Measurements from ENCODE around the gene CTDP1.

CTDP1 gene

GRCh38 chr18:79766308-79766707, 86.7 kb downstream of the CTDP1 start:
- no peak for DNase-seq (ENCODE audit: low spot score)

DNA sequence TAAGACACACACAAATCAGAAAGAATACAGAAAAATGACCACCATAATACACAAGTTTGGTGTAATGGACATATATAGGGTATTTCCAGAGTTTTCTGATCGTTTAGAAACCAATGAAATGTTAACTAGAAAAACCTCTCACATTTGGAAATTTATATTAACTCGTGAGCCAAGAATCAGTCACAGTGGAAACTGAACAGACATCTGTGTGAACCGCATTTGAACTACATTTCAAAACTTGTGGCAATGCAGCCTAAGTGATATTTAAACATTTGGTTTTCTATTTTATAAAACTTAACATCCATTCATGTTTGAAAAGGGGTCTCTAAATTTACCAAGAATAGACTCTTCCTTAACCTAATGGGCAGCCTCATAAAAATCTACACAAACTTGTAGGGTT, 89.1 kb downstream of the CTDP1 start:
- no peak for DNase-seq (ENCODE audit: low spot score)

DNA sequence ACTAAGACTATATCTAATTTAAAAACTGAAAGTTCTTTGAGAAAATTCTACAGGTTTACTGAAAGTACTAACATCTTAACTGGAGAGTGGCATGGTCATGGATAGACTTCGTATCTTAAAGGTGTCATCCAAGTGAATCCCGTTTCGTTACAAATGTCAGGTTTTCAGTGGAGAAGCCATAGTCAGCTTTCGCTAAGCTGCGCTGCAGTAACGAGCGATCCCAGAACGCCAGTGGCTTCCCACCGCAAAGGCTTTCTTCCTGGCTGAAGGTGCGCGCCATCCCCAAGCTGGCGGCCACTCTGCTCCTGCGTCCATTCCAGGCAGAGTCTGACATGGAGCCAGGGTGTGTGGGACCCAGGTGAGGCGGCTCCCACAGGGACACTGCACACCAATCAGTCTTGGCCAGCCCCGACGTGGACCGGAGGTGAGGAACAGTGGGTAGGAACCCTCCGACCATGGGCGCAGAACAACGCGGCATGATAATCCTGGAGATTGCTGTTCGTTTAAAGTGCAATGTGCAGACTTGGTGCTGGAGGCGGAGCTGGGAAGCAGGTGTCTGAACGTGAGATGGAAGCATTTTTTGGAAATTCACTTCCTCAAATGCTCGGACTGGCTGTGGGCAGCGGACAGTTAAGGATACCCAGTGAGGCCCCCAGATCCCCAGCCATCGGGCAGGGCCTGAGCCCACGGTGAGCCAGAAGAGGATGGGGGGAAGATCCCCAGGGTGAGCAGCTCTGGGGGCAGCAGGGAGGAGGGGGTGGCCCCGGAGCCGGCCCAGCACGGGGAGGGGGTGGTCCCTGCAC, 90.3 kb downstream of the CTDP1 start:
- no peak for DNase-seq (ENCODE audit: low spot score)

DNA sequence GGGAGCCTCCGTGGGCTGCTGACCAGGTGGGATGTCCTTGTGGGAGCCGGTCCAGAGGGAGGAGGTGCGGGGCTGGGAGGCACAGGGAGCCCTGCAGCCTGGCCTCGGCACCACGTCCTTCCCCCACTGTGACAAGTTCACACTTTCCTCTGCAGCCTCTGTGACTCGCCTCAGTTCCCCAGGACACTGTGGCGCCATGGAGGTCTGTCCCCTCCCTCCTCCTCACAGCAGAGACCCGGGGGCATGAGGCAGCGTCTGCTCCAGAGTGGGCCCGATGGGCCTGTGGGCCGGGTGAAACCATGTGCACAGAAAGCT, 90.9 kb downstream of the CTDP1 start:
- DNase-seq (ENCODE audit: low spot score): no peak

DNA sequence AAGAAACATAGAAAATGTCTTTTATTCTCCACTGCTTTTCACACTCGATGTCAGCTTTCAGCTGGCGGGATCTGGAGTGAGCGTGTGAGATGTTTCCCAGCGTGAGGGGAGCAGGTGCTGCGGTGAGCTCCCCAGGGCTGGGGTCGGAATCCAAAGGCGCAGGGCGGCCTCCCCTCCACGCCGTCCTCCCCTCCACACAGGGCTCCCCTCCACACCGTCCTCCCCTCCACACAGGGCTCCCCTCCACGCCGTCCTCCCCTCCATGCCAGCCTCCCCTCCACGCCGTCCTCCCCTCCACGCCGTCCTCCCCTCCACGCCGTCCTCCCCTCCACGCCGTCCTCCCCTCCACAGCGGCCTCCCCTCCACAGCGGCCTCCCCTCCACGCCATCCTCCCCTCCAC, 91.2 kb downstream of the CTDP1 start:
- no peak for DNase-seq (ENCODE audit: low spot score)

GRCh38 chr18:79771446-79772107, 92.0 kb downstream of the CTDP1 start:
- no peak for DNase-seq (ENCODE audit: low spot score)

GRCh38 chr18:79772108-79772864, 92.7 kb downstream of the CTDP1 start:
- no peak for DNase-seq (ENCODE audit: low spot score)

DNA sequence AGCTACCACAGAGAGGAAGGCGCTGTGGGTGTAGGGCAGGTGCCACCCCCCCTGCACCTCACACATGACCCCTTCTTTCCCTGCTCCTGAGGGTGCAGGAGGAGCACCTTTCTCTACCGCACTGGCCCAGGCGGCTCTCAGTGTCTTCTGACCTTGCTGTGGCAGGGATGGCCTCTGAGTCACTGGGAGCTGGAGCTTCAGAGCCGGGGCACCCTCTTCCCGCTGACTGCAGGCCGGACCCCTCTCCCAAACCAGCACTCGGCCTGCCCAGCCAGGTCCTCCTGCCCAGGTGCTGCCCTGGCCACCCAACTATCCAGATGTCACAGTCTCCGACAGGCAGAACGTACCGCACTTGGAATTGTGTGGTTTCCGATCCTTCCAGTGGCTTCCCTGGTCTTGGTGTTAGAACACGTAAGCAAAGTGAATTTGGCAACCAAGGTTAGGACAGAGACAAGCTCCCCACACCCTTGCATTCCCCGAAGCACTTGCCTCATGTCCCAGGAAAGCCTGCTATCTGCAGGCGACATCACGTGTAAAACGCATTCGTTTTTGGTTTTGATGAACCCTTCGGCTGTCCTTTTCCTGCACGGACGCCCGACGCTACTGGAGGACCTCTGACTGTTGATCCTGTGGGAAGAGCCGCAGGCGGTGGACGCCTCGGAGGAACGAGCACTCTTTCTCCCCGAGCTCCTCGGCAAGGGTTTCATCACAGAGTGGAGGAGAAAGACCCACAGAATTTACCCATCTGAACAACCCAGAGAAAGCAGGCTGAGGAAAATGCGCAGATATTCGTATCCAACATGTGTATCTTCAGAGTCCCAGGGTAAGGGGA, 93.5 kb downstream of the CTDP1 start:
- no peak for DNase-seq (ENCODE audit: low spot score)

DNA sequence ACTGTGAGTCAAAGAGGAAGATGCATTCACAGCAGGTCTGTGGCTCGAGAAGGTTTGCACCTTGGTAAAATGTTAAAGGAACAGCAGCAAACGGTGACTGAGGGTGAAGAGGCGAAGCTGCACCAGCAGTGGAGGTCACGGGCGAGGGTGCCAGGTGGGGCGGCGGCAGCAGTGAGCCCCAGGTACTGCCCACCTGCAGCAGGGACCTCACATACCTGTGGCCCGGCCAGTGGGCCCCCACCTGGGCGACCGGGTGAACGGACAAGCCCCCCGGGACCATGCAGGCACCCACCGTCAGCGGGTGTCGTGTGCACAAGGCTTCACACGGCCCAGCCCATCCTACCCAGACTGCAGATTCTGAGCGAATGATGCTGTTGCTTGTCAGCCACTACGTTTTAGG, 94.5 kb downstream of the CTDP1 start:
- DNase-seq (ENCODE audit: low spot score): no peak

DNA sequence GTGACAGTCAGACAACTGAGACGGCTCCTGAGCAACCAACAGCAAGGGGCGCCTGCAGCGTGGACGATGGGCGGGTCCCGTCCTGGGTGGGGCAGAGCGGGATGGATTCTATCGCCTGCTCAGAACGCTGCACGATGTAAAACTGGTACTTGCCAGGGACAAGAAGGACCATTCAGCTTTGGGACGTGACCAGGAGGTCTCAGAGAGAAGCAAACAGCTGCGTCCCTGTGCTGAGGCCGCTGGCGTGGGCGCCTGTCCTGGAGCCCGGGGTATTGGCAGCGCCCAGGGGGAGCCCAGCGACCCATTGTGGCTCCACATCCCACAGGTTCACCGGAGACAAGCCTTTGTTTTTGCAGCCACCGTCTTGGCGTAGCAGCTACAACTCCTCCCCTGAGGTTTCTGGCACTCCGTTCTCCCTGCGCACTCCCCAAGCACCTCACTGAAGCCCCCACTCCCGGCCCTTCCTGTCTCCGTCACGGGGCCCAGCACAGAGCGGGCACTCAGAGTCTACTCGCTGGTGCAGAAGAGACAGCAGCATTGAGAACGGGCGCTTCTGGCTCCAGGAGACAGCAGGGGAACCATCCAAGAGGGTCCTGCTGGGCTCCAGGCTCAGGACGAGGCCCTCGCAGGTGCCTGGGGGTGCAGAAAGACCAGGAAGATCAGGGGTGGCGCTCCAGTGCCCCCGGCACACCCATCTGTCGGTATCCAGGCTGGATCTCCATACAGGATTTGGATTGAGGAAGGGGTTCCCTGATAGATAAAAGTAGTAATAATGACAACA, 96.0 kb downstream of the CTDP1 start:
- no peak for DNase-seq (ENCODE audit: low spot score)

GRCh38 chr18:79776674-79777073, 97.1 kb downstream of the CTDP1 start:
- DNase-seq (ENCODE audit: low spot score): no peak

GRCh38 chr18:79778291-79778791, 98.7 kb downstream of the CTDP1 start:
- no peak for DNase-seq (ENCODE audit: low spot score)

GRCh38 chr18:79779021-79779699, 99.6 kb downstream of the CTDP1 start:
- no peak for DNase-seq (ENCODE audit: low spot score)

- DNase-seq (ENCODE audit: low spot score): no peak
Observed at GRCh38 chr18:79779700-79780190, 100.1 kb downstream of the CTDP1 start.

DNA sequence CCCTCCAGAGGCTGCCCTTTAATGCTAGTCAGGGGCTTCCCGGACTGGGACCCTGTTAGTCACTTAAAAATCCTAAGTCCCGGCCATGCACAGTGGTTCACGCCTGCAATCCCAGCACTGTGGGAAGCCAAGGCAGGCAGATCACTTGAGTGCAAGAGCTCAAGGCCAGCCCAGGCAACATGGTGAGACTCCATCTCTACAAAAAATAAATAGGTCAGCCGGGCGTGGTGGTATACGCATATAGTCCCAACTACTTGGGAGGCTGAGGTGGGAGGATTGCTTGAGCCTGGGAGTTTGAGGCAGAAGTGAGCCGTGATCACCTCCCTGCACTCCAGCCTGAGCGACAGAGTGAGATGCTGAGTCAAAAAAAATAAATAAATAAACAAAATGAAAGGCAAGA, 100.9 kb downstream of the CTDP1 start:
- no peak for DNase-seq (ENCODE audit: low spot score)

DNA sequence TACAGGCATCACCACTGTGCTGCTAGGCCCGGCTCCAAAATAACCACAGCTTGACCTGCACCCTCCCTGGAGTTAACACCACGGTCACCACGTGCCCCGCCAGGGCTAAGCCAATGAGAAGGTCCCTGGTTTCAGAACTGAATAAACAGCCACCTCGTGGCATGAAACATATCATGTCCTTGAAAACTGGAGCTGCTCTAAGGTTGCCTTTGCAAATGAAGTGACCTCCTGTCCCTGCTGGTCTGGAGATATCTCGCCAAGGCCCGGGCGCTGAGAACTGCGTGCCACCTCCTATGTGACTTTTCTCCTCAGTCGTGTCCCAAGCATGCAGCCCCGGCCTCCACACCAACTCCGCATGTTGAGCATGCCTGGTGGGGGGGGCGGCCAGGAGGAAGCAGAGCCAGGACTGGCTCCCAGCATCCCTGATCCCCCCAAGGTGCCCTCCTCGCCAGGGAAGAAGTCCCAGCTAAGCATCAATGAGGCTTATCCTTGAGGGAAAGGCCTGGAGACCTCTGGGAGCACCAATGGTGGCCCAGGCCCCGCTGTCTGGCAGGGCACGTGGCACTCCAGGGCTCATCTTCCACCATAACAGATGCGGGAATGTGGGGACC, 101.8 kb downstream of the CTDP1 start:
- no peak for DNase-seq (ENCODE audit: low spot score)

DNA sequence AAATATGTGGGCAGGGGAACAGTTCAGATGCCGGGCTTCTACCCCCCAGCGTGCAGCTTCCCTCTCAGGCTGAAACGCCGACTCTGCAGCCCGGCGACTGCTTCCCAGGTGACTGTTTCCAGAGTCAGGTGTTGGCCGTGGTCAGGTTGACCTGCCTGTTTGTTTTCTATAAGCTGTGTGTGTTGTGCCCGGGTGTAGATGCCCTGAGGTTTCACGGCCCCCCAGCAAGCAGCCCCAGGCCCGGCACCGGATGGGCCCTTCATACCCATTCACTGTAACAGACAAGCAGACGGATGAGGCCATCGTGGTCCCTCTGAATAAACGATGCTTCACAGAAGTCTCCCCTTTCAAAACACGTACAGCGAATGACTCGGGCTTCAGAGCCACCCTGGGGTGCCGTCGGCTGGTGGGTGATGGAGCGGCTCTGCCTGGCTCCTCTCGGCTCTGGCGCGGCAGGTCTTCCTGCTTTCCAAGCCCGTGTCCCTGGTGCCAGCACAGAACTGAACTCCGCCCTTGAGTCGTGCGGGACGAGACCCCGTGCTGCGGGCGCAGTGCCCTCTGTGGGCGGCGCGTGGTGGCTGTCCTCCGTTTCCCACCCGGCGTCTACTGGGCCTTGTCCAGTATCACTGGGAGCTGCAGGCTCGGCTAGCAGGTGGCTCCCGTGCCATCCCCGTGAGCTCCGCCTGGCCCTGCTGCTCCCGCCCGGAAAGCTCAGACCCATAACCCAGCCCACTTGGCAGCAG, 103.1 kb downstream of the CTDP1 start:
- no peak for DNase-seq (ENCODE audit: low spot score)

DNA sequence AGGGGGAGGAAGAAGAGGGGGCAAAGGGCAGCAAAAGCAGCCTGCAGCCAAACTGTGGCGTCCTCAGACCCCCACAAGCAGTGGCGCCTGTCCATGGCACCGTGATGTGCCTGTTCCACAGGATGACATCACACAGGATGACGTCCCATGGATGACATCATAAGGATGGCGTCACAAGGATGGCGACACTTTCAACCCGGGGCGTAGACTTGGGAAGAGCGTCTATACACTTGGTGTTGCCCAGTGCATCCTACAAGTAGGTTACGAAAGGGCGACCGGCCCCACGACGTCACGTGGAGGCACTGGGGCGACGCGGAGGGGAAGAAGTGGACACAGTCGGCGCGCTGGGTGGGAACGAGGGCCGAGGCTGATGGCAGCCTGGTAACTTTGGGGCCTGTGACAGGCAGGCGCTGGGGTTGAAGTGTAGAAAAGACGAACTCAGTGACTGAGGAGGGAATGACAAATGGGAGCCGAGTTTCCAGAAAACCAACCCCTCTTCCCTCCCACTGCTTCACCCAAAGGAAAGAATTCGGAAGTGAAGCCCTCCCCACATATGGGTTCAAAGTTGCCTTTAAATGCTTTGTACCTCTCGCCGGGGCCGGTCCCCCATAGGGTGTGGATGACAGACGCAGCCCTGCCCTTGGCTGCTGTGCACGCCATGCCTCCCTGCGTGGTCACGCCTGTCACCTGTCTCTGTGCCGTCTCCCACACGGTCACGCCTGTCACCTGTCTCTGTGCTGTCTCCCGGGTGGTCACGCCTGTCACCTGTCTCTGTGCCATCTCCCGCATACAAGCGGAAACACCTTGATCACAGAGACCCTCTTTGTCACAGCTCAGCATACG, 104.7 kb downstream of the CTDP1 start:
- no peak for DNase-seq (ENCODE audit: low spot score)

Data from LoVo (cell line).